Measurements from ENCODE around the gene AHR.
"Not testable (repeated sequence)": the region's sequence is repeated elsewhere in the genome, so short reads cannot be mapped to it uniquely, and the experiment has no call there.

Gene AHR

DNA sequence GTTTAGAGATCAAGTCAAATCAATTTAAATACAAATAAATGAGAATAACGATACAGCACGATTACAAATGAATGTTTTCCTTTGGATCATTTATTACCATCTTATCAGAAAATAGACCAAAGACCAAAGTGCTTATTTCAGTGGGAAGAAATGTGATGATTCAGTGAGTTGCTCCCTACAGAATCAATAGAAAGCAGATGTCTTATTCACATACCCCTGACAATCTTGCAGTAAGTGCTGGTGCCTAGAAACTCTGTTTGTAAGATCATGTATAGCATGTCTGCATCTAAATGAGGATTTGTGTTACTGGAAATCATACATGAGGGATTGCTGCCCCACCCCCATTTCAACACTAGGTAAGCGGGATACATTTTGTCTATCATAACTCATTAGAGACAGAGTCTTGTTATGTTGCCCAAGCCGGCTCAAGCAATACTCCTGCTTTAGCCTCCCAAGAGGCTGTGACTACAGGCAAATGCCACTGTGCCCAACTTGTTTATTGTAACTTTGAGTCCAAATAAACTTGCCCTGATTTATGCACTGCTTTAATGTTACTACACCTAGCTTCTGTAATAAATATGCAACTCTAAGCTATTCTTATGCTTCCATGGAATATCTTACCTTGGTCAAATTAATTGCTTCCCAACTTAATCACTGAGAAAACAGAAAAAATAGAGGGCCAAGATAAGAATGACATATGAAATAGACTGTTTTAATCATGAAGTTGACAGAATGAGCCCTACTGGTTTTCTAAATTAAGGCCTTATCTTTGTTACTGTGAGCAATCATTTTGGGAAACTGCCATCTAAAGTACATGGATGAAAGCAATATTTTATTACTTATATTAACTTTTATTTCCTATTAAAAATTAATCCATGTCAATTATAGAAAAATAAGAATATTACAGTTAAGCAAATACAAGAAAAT is 82.5 kb downstream of the AHR start:
- no peak for DNase-seq

DNA sequence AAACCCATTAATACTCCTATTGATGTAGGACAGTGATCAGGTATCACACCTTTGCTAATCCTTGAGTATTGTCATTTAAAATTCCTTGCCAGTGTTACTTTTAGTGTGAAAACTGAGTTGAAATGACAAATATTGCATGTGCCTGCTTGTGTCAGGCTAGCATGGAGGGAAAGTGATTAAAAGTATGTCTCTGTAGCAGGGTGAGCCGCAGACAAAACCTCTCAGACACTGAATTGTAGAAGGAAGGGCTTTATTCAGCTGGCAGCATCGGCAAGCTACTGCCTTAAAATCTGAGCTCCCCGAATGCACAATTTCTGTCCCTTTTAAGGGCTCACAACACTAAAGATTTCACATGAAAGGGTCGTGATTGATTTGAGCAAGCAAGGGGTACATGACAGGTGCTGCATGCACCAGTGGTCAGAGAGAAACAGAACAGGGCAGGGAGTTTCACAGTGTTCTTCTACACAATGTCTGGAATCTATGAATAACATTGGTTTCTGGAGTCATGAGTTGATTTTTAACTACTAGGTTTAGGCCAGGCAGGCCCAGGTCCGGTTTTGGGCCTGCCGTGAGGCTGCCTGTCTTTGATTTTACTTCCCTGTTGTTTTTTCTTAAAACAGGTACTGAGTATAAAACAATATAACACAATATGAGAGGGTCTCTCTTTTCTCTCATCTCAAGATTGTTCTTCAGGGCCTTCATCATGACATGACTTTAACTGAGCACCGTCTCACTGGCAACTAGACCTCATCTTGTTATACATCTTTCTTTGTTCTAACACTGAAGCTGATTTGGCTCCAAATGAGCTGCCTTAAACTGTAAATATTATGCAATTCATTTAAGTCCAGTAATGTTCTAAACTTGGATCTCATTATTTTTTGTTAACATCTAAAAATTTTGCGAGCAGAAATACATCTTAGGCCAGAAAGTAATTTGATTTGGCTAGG is 84.2 kb downstream of the AHR start:
- not testable (repeated sequence) for DNase-seq

DNA sequence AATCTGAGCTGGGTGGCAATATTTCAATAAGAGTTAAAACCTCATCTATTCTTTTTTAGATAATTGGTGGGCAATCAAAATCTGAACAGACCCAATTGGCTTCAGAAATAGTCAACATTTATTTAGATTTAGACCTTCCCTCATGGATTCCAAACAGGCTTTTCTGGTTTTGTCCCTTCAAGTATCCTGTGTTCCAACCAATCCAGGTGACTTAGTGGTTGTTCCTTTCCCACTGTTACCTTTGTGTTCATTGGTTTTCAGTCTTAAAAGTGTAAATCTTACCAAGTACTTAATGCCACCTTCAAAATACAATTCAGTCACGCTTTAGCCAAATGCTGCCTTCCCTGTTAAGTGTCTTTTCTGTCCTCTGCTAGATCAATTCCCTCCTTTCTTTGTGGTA is 85.9 kb downstream of the AHR start:
- no peak for DNase-seq

DNA sequence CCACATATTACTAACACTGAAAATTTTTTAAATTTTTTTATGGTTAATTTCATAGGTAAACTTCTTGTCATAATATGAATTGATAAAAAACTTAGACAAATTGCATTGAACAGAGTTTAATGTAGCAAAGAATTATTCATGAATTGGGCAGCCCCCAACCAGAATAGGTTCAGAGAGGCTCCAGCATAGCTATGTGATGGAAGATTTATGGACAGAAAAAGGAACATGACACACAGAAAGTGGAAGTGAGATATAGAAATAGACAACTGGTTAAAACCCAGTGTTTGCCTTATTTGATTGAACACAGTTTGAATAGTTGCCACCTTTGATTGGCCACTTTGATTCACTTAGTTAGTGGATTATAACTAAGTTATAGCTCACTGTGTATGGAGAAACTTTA is 87.2 kb downstream of the AHR start:
- no peak for DNase-seq

DNA sequence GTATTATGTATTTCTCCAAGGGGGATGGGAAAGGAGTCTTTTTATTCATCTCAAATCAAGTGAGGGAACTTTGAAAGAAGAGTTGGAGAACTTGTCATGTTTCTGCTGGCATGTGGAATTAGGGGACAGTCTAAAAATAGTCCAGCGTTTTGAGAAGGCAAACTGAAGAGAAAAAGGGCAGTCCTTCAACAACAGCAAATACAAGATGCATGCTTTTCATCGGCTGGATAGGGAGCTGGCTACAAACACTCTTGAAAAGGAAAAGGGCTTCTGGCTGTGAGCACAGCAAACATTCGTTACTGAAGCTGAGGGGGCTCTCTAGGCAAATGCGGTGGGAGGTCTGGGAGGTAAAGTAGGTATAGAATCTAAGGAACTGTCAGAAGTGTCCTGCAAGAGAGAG is 91.9 kb downstream of the AHR start:
- no peak for DNase-seq

DNA sequence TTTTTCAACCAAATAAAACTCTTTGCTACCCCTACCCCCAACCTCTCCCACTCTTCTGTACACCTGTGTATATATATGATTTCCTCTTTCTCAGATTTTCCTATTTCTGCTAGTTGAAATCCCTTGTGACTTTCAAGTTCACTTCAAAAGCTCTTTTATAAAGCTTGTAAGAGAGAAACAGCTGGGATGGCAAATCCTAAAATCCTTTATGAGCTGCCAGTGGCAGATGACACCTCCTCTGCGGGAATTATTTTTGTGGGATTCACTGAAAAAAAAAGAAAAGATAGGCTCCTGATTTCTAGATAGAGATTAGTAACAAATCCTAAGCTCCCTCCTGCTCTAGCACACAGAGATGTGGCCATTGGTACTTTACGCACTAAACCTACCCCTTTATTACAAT is 92.9 kb downstream of the AHR start:
- no peak for DNase-seq

DNA sequence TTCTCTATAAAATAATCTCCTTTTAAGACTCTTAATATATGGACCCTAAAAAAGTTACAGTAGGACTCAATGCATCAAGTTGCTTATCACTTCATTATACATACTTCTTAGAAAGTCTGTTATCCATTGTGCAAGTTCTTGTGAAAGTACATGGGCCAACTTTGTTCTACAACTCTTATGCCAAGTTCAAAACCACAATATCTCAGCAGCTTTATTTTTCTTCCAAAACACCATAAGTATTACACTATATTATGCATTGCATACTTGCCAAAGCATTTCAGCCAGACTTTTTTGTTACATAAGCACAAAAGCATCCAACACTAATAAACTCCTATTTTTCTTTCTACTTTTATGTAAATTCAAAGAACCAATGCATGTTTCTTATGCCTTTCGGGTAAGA is 94.4 kb downstream of the AHR start:
- no peak for DNase-seq

DNA sequence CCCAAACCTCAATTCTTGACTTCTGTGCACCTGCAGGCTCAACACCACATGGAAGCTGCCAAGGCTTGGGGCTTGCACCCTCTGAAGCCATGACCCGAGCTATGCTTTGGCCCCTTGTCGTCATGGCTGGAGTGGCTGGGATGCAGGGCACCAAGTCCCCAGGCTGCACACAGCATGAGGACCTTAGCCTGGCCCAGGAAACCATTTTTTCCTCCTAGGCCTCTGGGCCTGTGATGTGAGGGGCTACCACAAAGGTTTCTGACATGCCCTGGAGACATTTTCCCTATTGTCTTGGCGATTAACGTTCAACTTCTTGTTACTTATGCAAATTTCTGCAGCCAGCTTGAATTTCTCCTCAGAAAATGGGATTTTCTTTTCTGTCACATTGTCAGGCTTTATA is 96.1 kb downstream of the AHR start:
- not testable (repeated sequence) for DNase-seq
